ENCODE data around the gene GOLT1A.

DNA sequence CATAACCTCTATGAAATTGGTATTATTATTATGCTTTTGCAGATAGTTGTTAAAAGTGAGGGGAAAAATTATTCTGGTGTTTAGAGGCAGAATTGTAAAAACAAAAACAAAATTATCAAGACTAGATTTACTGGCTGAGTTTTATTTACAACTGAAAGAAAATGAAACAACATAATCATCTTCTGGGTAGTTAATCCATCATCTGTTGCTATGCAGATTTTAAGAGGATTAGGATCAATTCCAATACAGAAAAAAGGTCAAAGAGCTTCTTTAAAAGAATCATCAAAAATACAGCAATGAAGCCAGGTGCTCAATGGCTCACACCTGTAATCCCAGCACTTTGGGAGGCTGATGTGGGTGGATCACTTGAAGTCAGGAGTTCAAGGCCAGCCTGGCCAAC is 8.3 kb downstream of the GOLT1A start:
- TF ChIP-seq CTCF (IDR thresholded peaks at IDR 0.05) (no peak), EZH2 (IDR thresholded peaks at IDR 0.05; ENCODE audit: borderline replicate concordance, insufficient read depth, low read depth, low read length, poor library complexity, severe bottlenecking) (no peak)
